ENCODE results near the gene MT2A. TPM values are rescaled to one million over a fixed set of nuclear protein-coding genes. Genes with fewer than 3 reads are reported as not detected.

Gene MT2A
- total RNA-seq: 100 to 1,000 TPM in 3 of 4 donors, 10 to 100 TPM in 1; 27.0 to 528 (median 116) TPM

- Histone ChIP-seq H3K27me3 (no peaks in the 10 kb centered on the region), H3K4me3 (peak within 1 kb of the TSS; percentile 56 to 67 (median 62)), H3K9me3 (no peaks in the 10 kb centered on the region), H3K27ac (replicated peaks in 1 of 4) (peak within 1 kb of the TSS; percentile 84 to 96 (median 92)), H3K36me3 (no peaks in the 10 kb centered on the region), H3K4me1 (peaks cover 54 to 65% (median 60%) of the 10 kb centered on the region in 4 donors)
- DNase-seq (ENCODE audit: extremely low spot score): peak; percentile 98
- peak; percentile 90 for TF ChIP-seq POLR2A (IDR thresholded peaks at IDR 0.05; ENCODE audit: low read depth)
- TF ChIP-seq POLR2AphosphoS5 (IDR thresholded peaks at IDR 0.05): peak; percentile 89 to 98
- peak; percentile 97 for TF ChIP-seq EP300 (IDR thresholded peaks at IDR 0.05)
- no peak for TF ChIP-seq CTCF (IDR thresholded peaks at IDR 0.05)
- intact Hi-C loops (cut with DNase I): loop anchor here (2.0 kb wide), 2 partner anchors 17 to 75 kb away; partner anchors contain the start of genes MT1E and MT1X
- WGBS: 4% methylated on average over 18 of the region's 62 CpGs
Measured at GRCh38 chr16:56608043-56608875, at the start of gene MT2A. Gene MT2A, plus strand, starts transcription at chr16:56608584. Its CDS starts 72 bp downstream, at chr16:56608656.

GRCh38 chr16:56559109-56559508 is 49.3 kb upstream of the MT2A start:
- no peaks in the 10 kb centered on the region for H3K9me3 ChIP-seq

GRCh38 chr16:56560447-56560846 is 47.9 kb upstream of the MT2A start:
- 50% methylated on average over 1 of the region's 1 CpG for WGBS

More at GRCh38 chr16:56559109-56559508, 49.3 kb upstream of the MT2A start:
- H3K4me1 ChIP-seq: no peaks in the 10 kb centered on the region
- no peak overlapping the region for H3K4me3 ChIP-seq
- intact Hi-C loops (cut with DNase I): no loop called here
- no peaks in the 10 kb centered on the region for H3K36me3 ChIP-seq
- no peak for DNase-seq (ENCODE audit: extremely low spot score)
- H3K27ac ChIP-seq (replicated peaks in 1 of 4): no peak overlapping the region
- H3K27me3 ChIP-seq: peaks cover 0 to 26% (median 0%) of the 10 kb centered on the region in 4 donors
- TF ChIP-seq POLR2AphosphoS5 (IDR thresholded peaks at IDR 0.05) (no peak), POLR2A (IDR thresholded peaks at IDR 0.05; ENCODE audit: low read depth) (no peak), CTCF (IDR thresholded peaks at IDR 0.05) (no peak), EP300 (IDR thresholded peaks at IDR 0.05) (no peak)
- WGBS: 97% methylated on average over 4 of the region's 4 CpGs

GRCh38 chr16:56561126-56561525 is 47.3 kb upstream of the MT2A start:
- Histone ChIP-seq H3K9me3 (no peaks in the 10 kb centered on the region), H3K4me1 (no peaks in the 10 kb centered on the region), H3K36me3 (no peaks in the 10 kb centered on the region), H3K27ac (replicated peaks in 1 of 4) (no peak overlapping the region), H3K27me3 (peaks cover 0 to 20% (median 0%) of the 10 kb centered on the region in 4 donors), H3K4me3 (no peak overlapping the region)
- DNase-seq (ENCODE audit: extremely low spot score): no peak
- intact Hi-C loops (cut with DNase I): no loop called here
- no peak for TF ChIP-seq POLR2AphosphoS5 (IDR thresholded peaks at IDR 0.05)
- no peak for TF ChIP-seq CTCF (IDR thresholded peaks at IDR 0.05)
- no peak for TF ChIP-seq EP300 (IDR thresholded peaks at IDR 0.05)
- no peak for TF ChIP-seq POLR2A (IDR thresholded peaks at IDR 0.05; ENCODE audit: low read depth)
- WGBS: 79% methylated on average over 1 of the region's 1 CpG

More at GRCh38 chr16:56560447-56560846, 47.9 kb upstream of the MT2A start:
- H3K4me1 ChIP-seq: no peaks in the 10 kb centered on the region
- peaks cover 0 to 21% (median 0%) of the 10 kb centered on the region in 4 donors for H3K27me3 ChIP-seq
- no peak for DNase-seq (ENCODE audit: extremely low spot score)
- H3K4me3 ChIP-seq: no peak overlapping the region
- TF ChIP-seq POLR2AphosphoS5 (IDR thresholded peaks at IDR 0.05): no peak
- no peak for TF ChIP-seq CTCF (IDR thresholded peaks at IDR 0.05)
- TF ChIP-seq POLR2A (IDR thresholded peaks at IDR 0.05; ENCODE audit: low read depth): no peak
- H3K9me3 ChIP-seq: no peaks in the 10 kb centered on the region
- intact Hi-C loops (cut with DNase I): no loop called here
- no peaks in the 10 kb centered on the region for H3K36me3 ChIP-seq
- no peak overlapping the region for H3K27ac ChIP-seq (replicated peaks in 1 of 4)
